Esophagus (tissue), 2 donors: ENCODE results near the gene LHPP. TPM values are rescaled to one million over a fixed set of nuclear protein-coding genes. Genes with fewer than 3 reads are reported as not detected.

ENCODE experiments used
- H3K27ac ChIP-seq, 2 donors: one replicate each; pipeline ENCODE4 v1.5.1; 2013; ENCODE audit warnings: low read depth in 2 of 2, mild to moderate bottlenecking in 2 of 2, inconsistent platforms in 1 of 2, low read length in 1 of 2, moderate library complexity in 1 of 2
- H3K27me3 ChIP-seq, 2 donors: one replicate each; pipeline ENCODE4 v1.6.1; 2013; ENCODE audit warnings: low read length in 2 of 2, control low read depth in 1 of 2, mild to moderate bottlenecking in 1 of 2; ENCODE audit not compliant: insufficient read depth in 2 of 2, control insufficient read depth in 1 of 2
- H3K36me3 ChIP-seq, 2 donors: one replicate each; pipeline ENCODE4 v1.6.1; 2013; ENCODE audit warnings: low read length in 1 of 2; ENCODE audit not compliant: control insufficient read depth in 2 of 2, insufficient read depth in 2 of 2
- H3K4me1 ChIP-seq, 2 donors: one replicate each; pipeline ENCODE4 v1.6.1; 2013; ENCODE audit warnings: low read length in 1 of 2; ENCODE audit not compliant: control insufficient read depth in 2 of 2, insufficient read depth in 2 of 2
- H3K4me3 ChIP-seq, 2 donors: one replicate each; pipeline ENCODE4 v1.5.1; 2013; ENCODE audit warnings: low read length in 2 of 2, mild to moderate bottlenecking in 2 of 2, low read depth in 1 of 2, moderate library complexity in 1 of 2
- H3K9me3 ChIP-seq, 2 donors: one replicate each; pipeline ENCODE4 v1.6.1; 2013; ENCODE audit warnings: mild to moderate bottlenecking in 2 of 2, low read depth in 1 of 2, low read length in 1 of 2, moderate library complexity in 1 of 2; ENCODE audit not compliant: control insufficient read depth in 2 of 2, insufficient read depth in 1 of 2
- whole genome bisulfite sequencing, 2 donors: extraction: QIAGEN DNeasy Blood & Tissue Kit; methylation state at CpG; one replicate each; pipeline ENCODE4 v1.1.7; 2013; 5-methylcytosine and 5-hydroxymethylcytosine counted together
- polyA plus RNA-seq, 2 donors: library from polyadenylated mRNA; stranded (reverse); fragments of 200-250 nt; gene quantifications; one replicate each; pipeline ENCODE4 v1.2.3, GENCODE V29; 2013
- donor health status: healthy with polysubstance abuse.
- donor health status: Bipolar disorder and iron deficiency.

Gene LHPP
- polyA plus RNA-seq, 2 donors = 23.0 to 23.4 TPM

DNA sequence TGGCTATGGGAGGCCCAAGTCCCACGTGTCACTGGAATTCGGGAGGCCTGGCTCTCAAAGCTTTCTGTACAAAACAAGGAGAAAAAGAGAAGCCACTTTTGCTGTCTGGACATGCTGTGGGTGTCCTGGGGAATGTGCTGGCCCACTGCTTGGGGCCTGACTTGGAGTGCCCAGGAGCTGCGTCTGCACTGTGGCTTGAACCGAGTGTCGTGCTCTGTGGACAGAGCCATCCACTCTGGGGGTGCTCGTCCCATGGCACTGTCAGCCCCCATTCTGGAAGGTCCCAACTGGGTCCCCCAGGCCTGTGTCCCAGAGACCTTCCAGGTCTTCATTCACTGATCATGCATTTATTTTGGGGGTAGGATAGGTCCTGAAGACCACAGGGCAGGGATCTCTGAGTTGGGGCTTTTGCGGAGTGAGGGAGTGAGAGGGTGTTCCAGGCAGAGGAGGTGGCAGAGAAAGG is 138.0 kb downstream of the LHPP start:
- H3K27ac ChIP-seq = no peak overlapping the region
- peaks cover 0 to 4% of the 10 kb centered on the region in 2 donors for H3K4me1 ChIP-seq
- peaks cover 0 to 2% of the 10 kb centered on the region in 2 donors for H3K36me3 ChIP-seq
- WGBS, 2 donors = 93 to 94% methylated on average over 7 of the region's 7 CpGs
- no peak overlapping the region for H3K4me3 ChIP-seq
- no peaks in the 10 kb centered on the region for H3K27me3 ChIP-seq
- no peaks in the 10 kb centered on the region for H3K9me3 ChIP-seq

DNA sequence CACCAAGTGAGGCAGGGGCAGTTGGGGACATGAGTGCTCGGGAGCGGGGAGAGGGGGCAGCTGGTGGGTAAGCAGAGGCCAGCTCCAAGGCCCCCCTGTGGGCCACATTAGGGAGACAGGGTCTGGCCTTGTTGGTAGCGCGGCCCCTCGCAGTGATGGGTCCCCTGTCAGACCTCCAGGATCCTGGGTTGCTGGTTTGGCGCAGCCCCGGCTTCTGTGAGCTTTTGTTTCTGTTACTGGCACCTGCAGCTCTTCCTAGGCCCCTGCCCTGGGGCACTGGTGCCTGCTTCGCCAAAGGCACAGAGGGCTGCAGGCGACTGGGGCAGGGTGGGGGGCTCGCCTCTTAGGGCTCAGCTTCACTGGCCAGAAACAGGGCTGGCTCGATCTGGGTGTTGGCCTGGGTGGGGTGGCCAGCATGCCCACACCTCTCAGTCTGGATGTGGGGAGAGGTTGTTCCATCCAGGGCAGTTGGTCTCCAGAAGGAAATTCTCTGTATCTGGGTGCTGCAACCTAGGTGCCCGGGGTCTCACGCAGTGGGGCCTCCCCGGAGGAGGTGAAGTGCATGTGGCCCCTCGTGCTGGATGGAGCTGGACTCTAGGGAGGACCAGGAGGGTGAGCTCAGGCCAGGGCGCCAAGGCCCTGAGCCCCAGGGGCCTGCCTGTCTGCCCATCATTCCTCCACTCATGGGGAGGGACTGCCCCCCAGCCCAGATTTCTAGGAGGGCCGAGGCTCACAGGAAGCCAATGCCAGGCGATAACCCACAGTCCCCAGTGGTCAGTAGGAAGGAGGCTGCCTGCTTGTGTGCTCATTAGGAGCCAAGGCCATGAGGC is 138.6 kb downstream of the LHPP start:
- H3K27ac ChIP-seq = no peak overlapping the region
- H3K36me3 ChIP-seq = peaks cover 0 to 2% of the 10 kb centered on the region in 2 donors
- H3K4me1 ChIP-seq = peaks cover 0 to 4% of the 10 kb centered on the region in 2 donors
- no peaks in the 10 kb centered on the region for H3K9me3 ChIP-seq
- no peak overlapping the region for H3K4me3 ChIP-seq
- WGBS, 2 donors = 88 to 89% methylated on average over 18 of the region's 18 CpGs
- no peaks in the 10 kb centered on the region for H3K27me3 ChIP-seq

DNA sequence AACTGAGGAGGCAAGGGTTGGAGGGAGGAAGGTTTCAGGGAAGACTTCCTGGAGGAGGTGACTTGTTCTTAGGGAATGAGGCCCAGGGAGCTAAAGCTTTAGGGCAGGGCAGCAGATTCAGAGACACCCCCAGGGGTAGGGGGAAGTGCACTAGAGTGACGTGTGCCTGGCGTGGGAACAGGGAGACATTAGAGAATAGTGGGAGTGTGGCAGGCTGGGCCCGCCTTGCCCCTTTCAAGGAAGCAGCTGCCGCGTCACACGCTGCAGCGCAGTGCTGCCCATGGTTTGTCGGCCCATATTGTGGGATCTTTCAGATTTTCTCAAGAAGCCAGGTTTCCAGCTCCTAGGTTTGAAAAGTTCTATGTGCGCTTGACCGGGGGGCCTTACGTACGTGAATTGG is 139.4 kb downstream of the LHPP start:
- WGBS, 2 donors = 92 to 93% methylated on average over 12 of the region's 12 CpGs
- H3K36me3 ChIP-seq = peaks cover 0 to 2% of the 10 kb centered on the region in 2 donors
- H3K27ac ChIP-seq = no peak overlapping the region
- H3K4me3 ChIP-seq = no peak overlapping the region
- H3K9me3 ChIP-seq = no peaks in the 10 kb centered on the region
- H3K4me1 ChIP-seq = peaks cover 0 to 4% of the 10 kb centered on the region in 2 donors
- no peaks in the 10 kb centered on the region for H3K27me3 ChIP-seq

DNA sequence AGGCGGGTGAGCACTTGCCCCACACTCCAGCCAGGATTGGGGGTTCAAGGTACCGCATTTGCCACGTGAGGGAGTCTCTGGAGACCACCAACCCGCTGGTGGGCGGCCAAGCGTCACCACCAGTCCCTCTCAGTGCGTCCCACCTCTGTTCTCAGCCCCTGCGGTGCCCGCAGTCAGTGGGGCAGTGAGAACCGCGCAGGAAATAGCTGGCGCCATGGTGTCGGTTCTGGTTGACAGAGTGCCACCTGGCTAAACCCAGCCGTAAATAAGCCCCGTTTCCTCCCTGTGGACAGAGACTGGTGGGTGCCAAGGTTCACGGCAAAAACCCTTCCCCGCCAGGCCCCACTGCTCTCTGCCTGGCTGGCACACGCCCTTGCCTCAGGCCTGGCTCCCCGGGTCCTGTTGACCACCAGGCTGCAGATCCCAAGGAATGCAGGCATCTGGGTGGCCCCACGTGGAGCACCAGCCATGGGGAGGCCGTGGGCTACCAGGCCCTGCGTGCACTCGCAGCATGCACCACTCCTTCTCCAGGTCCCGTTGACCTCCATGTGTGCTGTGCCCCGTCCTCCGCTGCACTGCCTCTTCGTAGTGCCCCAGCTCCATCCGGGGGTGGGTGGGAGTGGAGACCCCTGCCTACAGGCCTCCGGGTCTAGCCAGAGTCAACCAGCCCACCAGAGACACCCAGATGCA is 140.0 kb downstream of the LHPP start:
- H3K4me3 ChIP-seq = no peak overlapping the region
- no peaks in the 10 kb centered on the region for H3K9me3 ChIP-seq
- WGBS, 2 donors = 88% methylated on average over 29 of the region's 29 CpGs
- H3K36me3 ChIP-seq = peaks cover 0 to 2% of the 10 kb centered on the region in 2 donors
- peaks cover 0 to 4% of the 10 kb centered on the region in 2 donors for H3K4me1 ChIP-seq
- H3K27ac ChIP-seq = no peak overlapping the region
- no peaks in the 10 kb centered on the region for H3K27me3 ChIP-seq

DNA sequence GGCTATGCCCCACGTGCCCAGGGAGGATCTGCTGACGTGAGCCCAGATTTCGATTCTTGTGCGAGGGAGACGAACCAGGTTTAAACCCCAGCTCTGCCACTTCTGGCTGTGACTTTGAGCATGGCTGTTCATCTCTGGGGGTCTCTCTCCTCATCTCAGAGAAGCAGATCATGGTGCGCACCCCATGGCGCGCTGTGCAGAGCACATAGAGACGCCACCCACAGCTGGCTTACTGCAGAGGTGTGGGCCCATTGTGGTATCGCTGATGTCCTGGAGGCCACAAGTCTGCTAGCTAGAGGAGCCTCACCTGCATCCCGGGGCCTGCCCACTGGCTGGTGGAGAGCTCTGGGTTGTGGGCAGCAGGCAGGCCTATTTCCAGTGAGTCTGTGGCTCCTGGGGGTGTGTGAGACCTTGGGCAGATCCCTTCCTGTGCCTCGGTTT is 140.5 kb downstream of the LHPP start:
- Histone ChIP-seq H3K4me1 (peaks cover 0 to 6% of the 10 kb centered on the region in 2 donors), H3K36me3 (peaks cover 0 to 2% of the 10 kb centered on the region in 2 donors), H3K27ac (no peak overlapping the region), H3K9me3 (no peaks in the 10 kb centered on the region), H3K27me3 (no peaks in the 10 kb centered on the region), H3K4me3 (no peak overlapping the region)
- WGBS, 2 donors = 81 to 83% methylated on average over 12 of the region's 12 CpGs

DNA sequence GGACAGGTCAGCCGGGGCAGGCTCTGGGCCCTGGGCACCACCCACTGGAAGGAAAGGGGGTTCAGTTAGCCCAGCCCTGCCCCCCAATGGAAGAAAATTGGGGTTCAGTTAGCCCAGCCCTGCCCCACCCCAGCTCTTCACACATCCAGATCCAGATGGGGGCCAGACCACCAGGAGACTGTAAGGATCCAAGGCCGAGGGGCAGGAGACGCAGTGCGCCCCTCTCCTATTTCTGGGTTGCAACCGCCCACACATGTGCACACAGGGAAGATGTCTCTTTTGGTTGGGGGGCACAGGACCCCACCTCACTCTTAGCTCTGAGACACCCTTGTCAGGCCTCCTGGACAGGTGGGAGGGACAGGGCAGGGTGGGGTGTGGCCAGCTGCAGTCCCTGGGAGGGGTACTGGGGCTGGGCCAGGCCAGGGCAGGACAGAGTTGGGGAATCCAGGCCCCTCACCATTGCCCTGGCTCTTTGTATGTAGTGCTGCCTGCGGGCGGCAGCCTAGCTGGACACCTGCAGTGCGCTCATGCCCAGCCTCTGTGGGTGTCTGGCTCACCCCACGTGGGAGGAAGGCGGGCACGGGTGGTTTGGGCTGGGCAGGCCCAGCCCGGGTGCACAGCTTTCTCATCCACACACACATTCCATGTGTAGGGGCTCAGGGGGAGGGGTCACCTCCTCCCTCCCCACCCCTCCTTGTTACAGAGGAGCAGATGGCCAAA is 141.2 kb downstream of the LHPP start:
- Histone ChIP-seq H3K4me3 (no peak overlapping the region), H3K27me3 (no peaks in the 10 kb centered on the region), H3K4me1 (peaks cover 0 to 6% of the 10 kb centered on the region in 2 donors), H3K36me3 (peaks cover 0 to 2% of the 10 kb centered on the region in 2 donors), H3K27ac (no peak overlapping the region), H3K9me3 (no peaks in the 10 kb centered on the region)
- WGBS, 2 donors = 83 to 84% methylated on average over 12 of the region's 12 CpGs

DNA sequence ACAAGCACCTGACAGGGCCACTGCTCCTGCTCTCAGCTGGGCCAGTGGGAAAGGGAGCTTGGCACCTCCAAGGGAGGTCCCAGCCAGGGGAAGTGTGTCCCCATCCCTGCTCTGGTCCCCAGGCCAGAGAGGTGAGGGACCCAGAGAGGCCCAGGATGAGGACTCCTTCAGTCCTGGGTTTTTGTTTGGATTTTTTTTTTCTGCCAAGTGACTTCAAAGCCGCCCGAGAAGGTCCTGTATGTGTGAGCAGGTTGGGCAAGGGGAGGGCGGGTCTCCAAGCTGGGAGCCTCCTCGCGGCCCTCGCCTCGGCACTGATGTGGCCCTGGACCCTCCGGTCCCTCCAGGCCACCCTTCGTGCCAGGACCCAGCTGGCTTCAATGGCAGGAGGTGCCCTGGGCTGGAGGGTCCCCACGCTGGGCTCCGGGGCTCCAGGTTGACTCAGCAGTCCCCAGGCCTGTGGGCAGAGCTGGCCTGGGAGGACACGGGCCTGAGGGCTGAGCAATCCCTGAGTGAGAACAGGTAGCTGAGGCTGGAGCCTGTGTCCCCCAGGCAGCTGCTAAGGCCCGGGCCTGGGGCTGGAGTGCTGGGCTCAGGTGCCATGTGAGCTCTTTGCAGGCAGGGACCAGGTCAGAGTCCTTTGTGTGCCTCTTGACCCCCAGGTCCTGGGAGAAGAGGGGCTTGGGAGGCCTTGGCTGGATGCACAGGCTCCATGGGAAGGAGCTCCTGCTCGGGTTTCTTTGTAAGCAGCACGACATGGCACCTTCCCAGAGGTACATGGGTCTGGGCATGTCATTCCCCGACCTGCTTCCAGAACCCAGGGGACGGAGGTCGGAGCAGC is 142.0 kb downstream of the LHPP start:
- H3K27ac ChIP-seq = no peak overlapping the region
- H3K27me3 ChIP-seq = no peaks in the 10 kb centered on the region
- no peak overlapping the region for H3K4me3 ChIP-seq
- no peaks in the 10 kb centered on the region for H3K9me3 ChIP-seq
- peaks cover 0 to 2% of the 10 kb centered on the region in 2 donors for H3K36me3 ChIP-seq
- WGBS, 2 donors = 72 to 75% methylated on average over 18 of the region's 18 CpGs
- H3K4me1 ChIP-seq = peaks cover 0 to 6% of the 10 kb centered on the region in 2 donors

DNA sequence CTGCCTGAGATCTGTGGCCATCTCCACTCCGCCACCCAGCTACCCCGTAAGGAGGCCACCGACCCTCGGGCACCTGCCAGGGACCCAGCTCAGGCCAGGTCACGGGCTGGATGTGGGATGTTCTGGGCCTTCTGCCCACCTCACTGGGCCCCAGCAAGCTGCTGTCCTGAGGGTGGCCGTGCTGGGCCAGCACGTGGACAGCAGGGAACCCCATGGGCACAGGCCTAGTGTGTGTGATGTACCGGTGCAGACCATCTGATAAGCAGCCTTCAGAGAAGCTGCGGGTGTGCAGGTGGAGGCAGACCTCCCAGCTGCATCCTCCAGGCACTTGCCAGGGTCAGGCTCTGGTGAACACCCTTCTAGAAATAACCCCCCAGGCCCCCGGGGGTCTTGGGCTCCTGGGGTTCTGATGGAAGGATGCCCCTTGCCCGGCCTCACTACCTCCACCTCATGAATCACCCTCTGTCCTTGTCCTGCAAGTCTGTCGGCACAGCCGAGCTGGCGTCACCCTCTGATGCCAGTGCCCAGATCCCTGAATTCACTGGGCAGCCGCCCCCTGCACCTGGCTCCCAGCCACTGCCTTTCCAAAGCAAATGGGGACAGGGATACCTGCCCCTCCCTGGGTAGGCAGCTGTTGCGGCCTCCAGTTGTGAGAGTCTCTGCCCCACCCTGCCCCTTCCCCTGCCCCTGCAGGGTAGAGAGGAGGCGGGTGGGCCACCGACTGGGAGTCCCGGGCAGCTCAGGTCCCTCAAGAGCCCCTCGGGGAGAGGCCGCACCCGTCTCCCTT is 142.8 kb downstream of the LHPP start:
- Histone ChIP-seq H3K27ac (no peak overlapping the region), H3K36me3 (peaks cover 0 to 2% of the 10 kb centered on the region in 2 donors), H3K27me3 (no peaks in the 10 kb centered on the region), H3K4me1 (peaks cover 0 to 6% of the 10 kb centered on the region in 2 donors), H3K4me3 (no peak overlapping the region), H3K9me3 (no peaks in the 10 kb centered on the region)
- WGBS, 2 donors = 66 to 72% methylated on average over 22 of the region's 22 CpGs
